ENCODE data around the gene KRT76. TPM values are rescaled to one million over a fixed set of nuclear protein-coding genes. Genes with fewer than 3 reads are reported as not detected.

The KRT76 gene
- total and polyA plus RNA-seq, 10 of the 15 experiments (the other 5 are each of a cell fraction or from before 2014, with no cell fraction given) = not detected

- TF ChIP-seq, protein P1, sequence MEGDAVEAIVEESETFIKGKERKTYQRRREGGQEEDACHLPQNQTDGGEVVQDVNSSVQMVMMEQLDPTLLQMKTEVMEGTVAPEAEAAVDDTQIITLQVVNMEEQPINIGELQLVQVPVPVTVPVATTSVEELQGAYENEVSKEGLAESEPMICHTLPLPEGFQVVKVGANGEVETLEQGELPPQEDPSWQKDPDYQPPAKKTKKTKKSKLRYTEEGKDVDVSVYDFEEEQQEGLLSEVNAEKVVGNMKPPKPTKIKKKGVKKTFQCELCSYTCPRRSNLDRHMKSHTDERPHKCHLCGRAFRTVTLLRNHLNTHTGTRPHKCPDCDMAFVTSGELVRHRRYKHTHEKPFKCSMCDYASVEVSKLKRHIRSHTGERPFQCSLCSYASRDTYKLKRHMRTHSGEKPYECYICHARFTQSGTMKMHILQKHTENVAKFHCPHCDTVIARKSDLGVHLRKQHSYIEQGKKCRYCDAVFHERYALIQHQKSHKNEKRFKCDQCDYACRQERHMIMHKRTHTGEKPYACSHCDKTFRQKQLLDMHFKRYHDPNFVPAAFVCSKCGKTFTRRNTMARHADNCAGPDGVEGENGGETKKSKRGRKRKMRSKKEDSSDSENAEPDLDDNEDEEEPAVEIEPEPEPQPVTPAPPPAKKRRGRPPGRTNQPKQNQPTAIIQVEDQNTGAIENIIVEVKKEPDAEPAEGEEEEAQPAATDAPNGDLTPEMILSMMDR (IDR thresholded peaks at IDR 0.05 in 2 of 3, conservative IDR thresholded peaks at IDR 0.05 in 1 of 3; ENCODE audit: control insufficient read depth in 2 of 3, extremely low read depth in 1 of 3, insufficient read depth in 1 of 3, low read depth in 3 of 3, low read length in 3 of 3) = no peak
- TF ChIP-seq, protein P2, sequence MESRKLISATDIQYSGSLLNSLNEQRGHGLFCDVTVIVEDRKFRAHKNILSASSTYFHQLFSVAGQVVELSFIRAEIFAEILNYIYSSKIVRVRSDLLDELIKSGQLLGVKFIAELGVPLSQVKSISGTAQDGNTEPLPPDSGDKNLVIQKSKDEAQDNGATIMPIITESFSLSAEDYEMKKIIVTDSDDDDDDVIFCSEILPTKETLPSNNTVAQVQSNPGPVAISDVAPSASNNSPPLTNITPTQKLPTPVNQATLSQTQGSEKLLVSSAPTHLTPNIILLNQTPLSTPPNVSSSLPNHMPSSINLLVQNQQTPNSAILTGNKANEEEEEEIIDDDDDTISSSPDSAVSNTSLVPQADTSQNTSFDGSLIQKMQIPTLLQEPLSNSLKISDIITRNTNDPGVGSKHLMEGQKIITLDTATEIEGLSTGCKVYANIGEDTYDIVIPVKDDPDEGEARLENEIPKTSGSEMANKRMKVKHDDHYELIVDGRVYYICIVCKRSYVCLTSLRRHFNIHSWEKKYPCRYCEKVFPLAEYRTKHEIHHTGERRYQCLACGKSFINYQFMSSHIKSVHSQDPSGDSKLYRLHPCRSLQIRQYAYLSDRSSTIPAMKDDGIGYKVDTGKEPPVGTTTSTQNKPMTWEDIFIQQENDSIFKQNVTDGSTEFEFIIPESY (IDR thresholded peaks at IDR 0.05) = no peak
- TF ChIP-seq POLR2AphosphoS5 (IDR thresholded peaks at IDR 0.05; ENCODE audit: low read length) (no peak), ATF7 (IDR thresholded peaks at IDR 0.05; ENCODE audit: low read depth) (no peak), ZNF384 (IDR thresholded peaks at IDR 0.05; ENCODE audit: borderline replicate concordance, low read depth, low read length) (no peak), ZBTB4 (CRISPR knock-in tag; IDR thresholded peaks at IDR 0.05) (no peak), TAF1 (IDR thresholded peaks at IDR 0.05; ENCODE audit: borderline replicate concordance, low read depth, low read length) (no peak), MXI1 (IDR thresholded peaks at IDR 0.05; ENCODE audit: low read depth, low read length) (no peak), KAT2A (conservative IDR thresholded peaks at IDR 0.05; ENCODE audit: control insufficient read depth, low read depth, low read length) (no peak)
- TF ChIP-seq, protein P3, sequence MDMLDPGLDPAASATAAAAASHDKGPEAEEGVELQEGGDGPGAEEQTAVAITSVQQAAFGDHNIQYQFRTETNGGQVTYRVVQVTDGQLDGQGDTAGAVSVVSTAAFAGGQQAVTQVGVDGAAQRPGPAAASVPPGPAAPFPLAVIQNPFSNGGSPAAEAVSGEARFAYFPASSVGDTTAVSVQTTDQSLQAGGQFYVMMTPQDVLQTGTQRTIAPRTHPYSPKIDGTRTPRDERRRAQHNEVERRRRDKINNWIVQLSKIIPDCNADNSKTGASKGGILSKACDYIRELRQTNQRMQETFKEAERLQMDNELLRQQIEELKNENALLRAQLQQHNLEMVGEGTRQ (IDR thresholded peaks at IDR 0.05; ENCODE audit: borderline replicate concordance, low read depth, low read length) = no peak
Measured at GRCh38 chr12:52810554-52810953, 33.4 kb upstream of the KRT76 start (continued).

All from GM12878 (cell line).